Esophagus (tissue), 2 donors: ENCODE measurements around the gene AGBL4. TPM values are rescaled to one million over a fixed set of nuclear protein-coding genes. Genes with fewer than 3 reads are reported as not detected.

ENCODE experiments used
- H3K27ac ChIP-seq, 2 donors: one replicate each; pipeline ENCODE4 v1.5.1; 2013; ENCODE audit warnings: low read depth in 2 of 2, mild to moderate bottlenecking in 2 of 2, inconsistent platforms in 1 of 2, low read length in 1 of 2, moderate library complexity in 1 of 2
- H3K27me3 ChIP-seq, 2 donors: one replicate each; pipeline ENCODE4 v1.6.1; 2013; ENCODE audit warnings: low read length in 2 of 2, control low read depth in 1 of 2, mild to moderate bottlenecking in 1 of 2; ENCODE audit not compliant: insufficient read depth in 2 of 2, control insufficient read depth in 1 of 2
- H3K36me3 ChIP-seq, 2 donors: one replicate each; pipeline ENCODE4 v1.6.1; 2013; ENCODE audit warnings: low read length in 1 of 2; ENCODE audit not compliant: control insufficient read depth in 2 of 2, insufficient read depth in 2 of 2
- H3K4me1 ChIP-seq, 2 donors: one replicate each; pipeline ENCODE4 v1.6.1; 2013; ENCODE audit warnings: low read length in 1 of 2; ENCODE audit not compliant: control insufficient read depth in 2 of 2, insufficient read depth in 2 of 2
- H3K4me3 ChIP-seq, 2 donors: one replicate each; pipeline ENCODE4 v1.5.1; 2013; ENCODE audit warnings: low read length in 2 of 2, mild to moderate bottlenecking in 2 of 2, low read depth in 1 of 2, moderate library complexity in 1 of 2
- H3K9me3 ChIP-seq, 2 donors: one replicate each; pipeline ENCODE4 v1.6.1; 2013; ENCODE audit warnings: mild to moderate bottlenecking in 2 of 2, low read depth in 1 of 2, low read length in 1 of 2, moderate library complexity in 1 of 2; ENCODE audit not compliant: control insufficient read depth in 2 of 2, insufficient read depth in 1 of 2
- WGBS, 2 donors: extraction: QIAGEN DNeasy Blood & Tissue Kit; methylation state at CpG; one replicate each; pipeline ENCODE4 v1.1.7; 2013; 5-methylcytosine and 5-hydroxymethylcytosine counted together
- polyA plus RNA-seq, 2 donors: library from polyadenylated mRNA; stranded (reverse); fragments of 200-250 nt; gene quantifications; one replicate each; pipeline ENCODE4 v1.2.3, GENCODE V29; 2013
- donor health status: healthy with polysubstance abuse.
- donor health status: Bipolar disorder and iron deficiency.

Gene AGBL4
- polyA plus RNA-seq, 2 donors: 0.02 TPM; not detected in 1

DNA sequence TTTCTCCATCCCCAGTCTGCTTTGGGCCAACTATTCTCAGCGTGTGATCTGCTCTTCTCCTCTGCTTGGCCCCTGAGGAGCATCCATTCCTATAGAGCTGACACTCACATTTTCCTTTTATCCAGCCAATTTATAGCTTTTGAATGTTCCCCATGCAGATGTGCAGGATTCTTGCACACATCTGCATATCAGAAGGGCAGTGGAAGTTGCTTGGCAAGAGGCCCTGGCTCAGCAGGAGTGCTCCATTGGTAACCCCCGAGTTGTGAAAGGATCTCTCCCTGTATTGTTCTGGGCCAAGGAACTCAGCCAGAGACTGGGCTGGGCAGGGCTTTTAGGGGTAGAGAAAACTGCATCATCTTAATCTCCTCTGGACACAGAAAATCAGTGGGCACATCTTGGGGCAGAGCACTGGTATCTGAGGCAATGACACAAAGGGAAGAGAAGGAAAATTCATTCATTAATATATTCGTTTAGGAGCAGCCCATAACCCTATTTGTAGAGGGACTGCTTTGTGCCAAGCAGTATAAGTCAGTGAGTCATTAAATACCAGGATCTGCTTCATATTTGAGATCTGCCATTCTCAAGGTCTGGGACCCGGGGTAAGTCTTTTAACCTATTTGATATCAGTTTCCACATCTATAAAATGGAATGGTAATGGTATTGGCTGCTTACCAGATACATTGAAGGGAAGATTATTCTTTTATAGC, 1216.0 kb downstream of the AGBL4 start:
- no peak overlapping the region for H3K4me3 ChIP-seq
- H3K4me1 ChIP-seq: peaks cover 0 to 2% of the 10 kb centered on the region in 2 donors
- no peaks in the 10 kb centered on the region for H3K9me3 ChIP-seq
- no peak overlapping the region for H3K27ac ChIP-seq
- 36 to 39% methylated on average over 4 of the region's 4 CpGs for WGBS, 2 donors
- no peaks in the 10 kb centered on the region for H3K27me3 ChIP-seq
- H3K36me3 ChIP-seq: no peaks in the 10 kb centered on the region

GRCh38 chr1:48803474-48803873, 1220.3 kb downstream of the AGBL4 start:
- Histone ChIP-seq H3K36me3 (no peaks in the 10 kb centered on the region), H3K27ac (no peak overlapping the region), H3K4me3 (no peak overlapping the region), H3K4me1 (peaks cover 0 to 2% of the 10 kb centered on the region in 2 donors), H3K27me3 (no peaks in the 10 kb centered on the region), H3K9me3 (no peaks in the 10 kb centered on the region)

DNA sequence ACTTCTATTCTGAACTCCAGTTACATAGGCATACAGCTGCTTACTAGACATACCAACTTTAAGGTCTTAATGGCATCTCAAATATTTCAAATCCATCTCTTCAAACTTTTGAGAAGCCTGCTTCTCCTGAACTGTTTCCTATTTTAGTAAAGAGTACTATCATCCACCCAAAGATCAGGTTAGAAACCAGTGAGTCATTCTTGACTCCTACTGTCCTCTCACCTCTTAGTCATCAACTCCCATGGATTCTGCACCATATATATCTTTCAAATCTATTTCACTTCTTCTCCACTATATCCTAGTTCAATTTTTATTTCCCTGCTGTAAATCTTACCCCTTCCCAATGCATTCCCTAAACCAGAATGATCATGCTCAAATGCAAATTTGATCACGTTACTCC, 1228.9 kb downstream of the AGBL4 start:
- Histone ChIP-seq H3K27me3 (no peaks in the 10 kb centered on the region), H3K4me3 (no peak overlapping the region), H3K9me3 (no peaks in the 10 kb centered on the region), H3K4me1 (no peaks in the 10 kb centered on the region), H3K27ac (no peak overlapping the region), H3K36me3 (no peaks in the 10 kb centered on the region)
- 0 to 17% methylated on average over 1 of the region's 1 CpG for whole genome bisulfite sequencing, 2 donors

DNA sequence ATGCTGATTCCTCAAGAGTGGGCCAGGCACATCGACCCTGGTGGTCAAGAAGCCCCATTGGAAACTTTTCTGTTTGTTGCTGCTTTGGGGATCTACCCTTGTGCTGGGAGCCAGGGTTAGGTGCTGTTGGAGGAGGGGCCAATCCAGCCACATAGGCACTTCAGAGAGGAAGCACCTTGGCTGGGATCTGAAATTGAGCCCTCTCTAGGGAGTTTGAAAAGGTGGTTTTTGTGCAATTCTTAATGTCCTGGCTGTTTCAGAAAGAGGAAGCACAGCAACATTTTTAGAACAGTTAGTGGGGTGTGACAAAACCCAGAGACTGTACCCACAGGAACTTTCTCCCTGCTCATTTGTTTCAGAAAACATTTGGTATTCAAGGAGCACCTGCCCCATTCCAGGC, 1229.9 kb downstream of the AGBL4 start:
- no peak overlapping the region for H3K4me3 ChIP-seq
- H3K4me1 ChIP-seq: no peaks in the 10 kb centered on the region
- no peak overlapping the region for H3K27ac ChIP-seq
- WGBS, 2 donors: 61 to 62% methylated on average over 1 of the region's 1 CpG
- H3K9me3 ChIP-seq: no peaks in the 10 kb centered on the region
- no peaks in the 10 kb centered on the region for H3K36me3 ChIP-seq
- no peaks in the 10 kb centered on the region for H3K27me3 ChIP-seq

DNA sequence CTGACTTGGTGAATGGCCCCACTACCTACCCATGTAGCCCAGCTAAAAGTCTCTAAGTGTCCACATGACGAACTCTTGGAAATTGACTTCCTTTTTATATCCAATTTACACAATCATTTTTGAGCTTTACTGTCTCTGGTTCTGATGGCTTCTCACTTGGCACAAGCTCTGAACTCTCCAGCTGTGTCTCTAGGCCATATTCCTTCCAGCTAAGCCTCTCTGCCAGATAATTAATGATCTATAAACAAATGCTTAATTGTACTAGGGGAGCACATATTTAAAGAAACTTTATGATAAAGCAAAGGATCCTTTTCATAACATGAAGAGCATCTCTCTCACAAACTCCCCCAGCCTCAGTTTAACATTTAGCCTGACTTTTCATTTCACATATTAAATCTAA, 1230.8 kb downstream of the AGBL4 start:
- WGBS, 2 donors: 51 to 61% methylated on average over 1 of the region's 1 CpG

DNA sequence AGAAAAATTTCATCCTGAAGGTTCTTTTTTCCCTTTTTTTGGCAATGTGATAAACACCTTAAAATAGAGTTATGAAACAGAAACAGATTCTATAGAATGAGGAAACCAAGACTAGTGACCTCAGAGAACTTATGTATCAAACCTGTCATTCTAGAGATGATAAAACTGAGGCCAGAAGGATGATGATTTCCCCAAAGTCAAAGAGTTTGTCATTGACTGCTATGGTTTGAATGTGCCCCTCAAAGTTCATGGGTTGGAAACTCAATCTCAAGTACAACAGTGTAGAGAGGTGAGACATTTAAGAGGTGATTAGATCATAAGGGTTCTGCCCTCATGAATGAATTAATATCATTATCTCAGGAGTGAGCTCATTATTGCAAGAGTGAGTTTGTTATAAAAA, 1233.4 kb downstream of the AGBL4 start:
- no peaks in the 10 kb centered on the region for H3K9me3 ChIP-seq
- H3K27ac ChIP-seq: no peak overlapping the region
- no peak overlapping the region for H3K4me3 ChIP-seq
- H3K27me3 ChIP-seq: no peaks in the 10 kb centered on the region
- no peaks in the 10 kb centered on the region for H3K4me1 ChIP-seq
- no peaks in the 10 kb centered on the region for H3K36me3 ChIP-seq

More for the DNA sequence above, 1230.8 kb downstream of the AGBL4 start:
- Histone ChIP-seq H3K9me3 (no peaks in the 10 kb centered on the region), H3K4me3 (no peak overlapping the region), H3K4me1 (no peaks in the 10 kb centered on the region), H3K27me3 (no peaks in the 10 kb centered on the region), H3K36me3 (no peaks in the 10 kb centered on the region), H3K27ac (no peak overlapping the region)

- no peaks in the 10 kb centered on the region for H3K27me3 ChIP-seq
- no peak overlapping the region for H3K27ac ChIP-seq
- no peak overlapping the region for H3K4me3 ChIP-seq
- H3K9me3 ChIP-seq: no peaks in the 10 kb centered on the region
- H3K4me1 ChIP-seq: no peaks in the 10 kb centered on the region
- no peaks in the 10 kb centered on the region for H3K36me3 ChIP-seq
- WGBS, 2 donors: 33 to 46% methylated on average over 4 of the region's 4 CpGs
Measured at GRCh38 chr1:48789903-48790302, 1233.9 kb downstream of the AGBL4 start.

DNA sequence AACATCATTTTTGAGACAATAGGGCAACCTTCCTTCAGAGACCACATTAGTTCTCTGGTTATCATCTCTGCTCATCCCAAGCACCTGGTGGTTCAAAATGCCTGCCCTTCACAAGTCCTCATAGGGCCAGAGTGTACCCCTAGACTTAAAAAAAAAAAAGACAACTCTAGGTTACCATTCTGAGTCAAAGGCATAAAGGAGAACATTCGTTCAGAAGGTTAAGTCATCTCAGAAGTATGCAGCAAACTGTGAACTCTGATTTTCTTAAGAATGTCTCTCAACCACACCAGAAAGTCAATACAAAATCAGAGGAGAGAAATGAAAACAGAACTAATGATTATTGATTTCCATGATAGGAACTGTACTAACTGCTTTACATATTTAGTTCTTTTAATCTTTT, 1237.9 kb downstream of the AGBL4 start:
- Histone ChIP-seq H3K4me3 (no peak overlapping the region), H3K27me3 (no peaks in the 10 kb centered on the region)
- WGBS, 2 donors: 80 to 85% methylated on average over 1 of the region's 1 CpG

GRCh38 chr1:48784301-48784700, 1239.5 kb downstream of the AGBL4 start:
- no peaks in the 10 kb centered on the region for H3K36me3 ChIP-seq

More for the DNA sequence above, 1237.9 kb downstream of the AGBL4 start:
- Histone ChIP-seq H3K4me1 (no peaks in the 10 kb centered on the region), H3K36me3 (no peaks in the 10 kb centered on the region), H3K27ac (no peak overlapping the region), H3K9me3 (no peaks in the 10 kb centered on the region)

DNA sequence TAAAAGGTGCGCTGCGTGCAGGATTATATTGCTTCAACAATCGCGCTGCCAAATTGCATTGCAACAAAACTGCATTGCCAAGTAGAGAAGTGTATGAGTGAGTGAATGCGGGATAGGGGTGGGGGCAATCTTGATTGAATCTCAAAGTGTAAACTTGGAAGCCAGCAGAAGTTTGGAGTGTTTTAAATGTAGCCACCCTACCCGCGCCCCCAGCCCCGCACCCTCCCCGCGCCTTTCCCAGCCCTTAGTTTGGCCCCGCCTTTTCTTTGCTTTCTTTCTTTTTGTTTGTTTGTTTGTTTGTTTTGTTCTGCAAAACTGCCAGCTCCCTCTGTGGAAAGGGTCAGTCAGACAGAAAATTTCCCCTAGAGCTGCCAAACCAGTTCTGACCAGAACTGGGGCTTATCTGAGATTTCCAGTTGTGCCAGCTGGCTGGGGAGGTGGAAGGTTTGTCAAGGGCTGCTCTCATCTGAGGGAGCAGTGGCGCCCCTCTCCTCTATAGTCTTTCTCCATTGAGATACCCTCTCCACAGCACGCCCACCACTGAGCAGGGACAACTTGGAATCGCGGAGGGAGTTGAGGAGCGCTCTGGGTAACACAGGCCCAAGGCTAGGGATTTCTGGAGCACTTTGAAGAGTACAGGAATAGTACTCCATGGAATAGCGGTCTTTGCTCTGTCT, 1246.4 kb downstream of the AGBL4 start:
- no peaks in the 10 kb centered on the region for H3K27me3 ChIP-seq
- H3K27ac ChIP-seq: no peak overlapping the region
- H3K4me3 ChIP-seq: peak overlapping the region; percentile 13 to 41
- peaks cover 0 to 2% of the 10 kb centered on the region in 2 donors for H3K4me1 ChIP-seq
- WGBS, 2 donors: 11% methylated on average over 17 of the region's 17 CpGs
- H3K36me3 ChIP-seq: no peaks in the 10 kb centered on the region
- H3K9me3 ChIP-seq: no peaks in the 10 kb centered on the region

More at GRCh38 chr1:48784301-48784700, 1239.5 kb downstream of the AGBL4 start:
- 62 to 78% methylated on average over 2 of the region's 2 CpGs for WGBS, 2 donors
- no peak overlapping the region for H3K27ac ChIP-seq
- no peak overlapping the region for H3K4me3 ChIP-seq
- H3K27me3 ChIP-seq: no peaks in the 10 kb centered on the region
- no peaks in the 10 kb centered on the region for H3K4me1 ChIP-seq
- H3K9me3 ChIP-seq: no peaks in the 10 kb centered on the region
